ENCODE data around the gene AFM.

Gene AFM

DNA sequence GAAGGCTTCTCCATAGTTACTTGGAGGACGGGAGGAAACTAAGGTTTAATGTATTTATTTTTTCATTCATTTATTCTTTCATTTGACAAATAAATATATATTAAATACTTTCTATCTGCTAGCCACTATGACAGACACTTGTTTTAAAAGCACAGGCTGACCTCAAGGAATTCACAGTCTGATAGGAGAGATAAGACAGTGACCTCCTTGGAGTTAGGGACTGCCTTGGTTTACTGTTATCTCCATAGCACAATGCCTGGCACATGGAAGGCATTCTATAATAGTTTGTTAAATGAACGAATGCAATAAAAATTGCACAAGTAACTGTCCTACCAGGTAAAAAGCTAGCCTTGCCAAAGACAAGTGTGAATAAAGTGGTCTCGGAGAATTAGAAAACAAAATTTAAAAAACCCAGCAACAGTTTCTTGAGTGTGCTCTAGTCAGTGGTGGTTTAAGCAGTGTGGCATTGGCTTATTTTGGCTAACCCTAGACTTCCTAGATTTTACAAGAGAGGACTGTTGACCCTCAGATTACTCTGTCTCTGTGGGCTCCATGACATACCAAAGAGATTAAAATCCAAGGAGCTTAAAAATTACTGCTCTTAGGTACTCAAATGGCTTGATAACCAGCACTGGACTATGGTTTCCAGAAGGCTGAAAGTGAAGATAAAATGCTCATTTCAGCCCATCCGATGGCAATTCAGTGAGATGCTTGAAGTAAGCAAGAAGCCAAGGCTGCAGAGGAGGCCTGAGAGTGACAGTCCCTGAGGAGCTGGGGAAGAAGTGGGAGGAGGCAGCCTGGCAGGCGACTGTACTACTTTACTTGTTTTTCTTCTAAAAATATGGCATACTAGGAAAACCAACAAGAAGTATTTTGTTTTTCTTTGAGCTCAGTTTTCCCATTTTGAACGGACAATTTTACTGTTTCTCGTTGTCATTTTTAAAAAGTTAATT is 35.9 kb upstream of the AFM start:
- TF ChIP-seq, protein P1, sequence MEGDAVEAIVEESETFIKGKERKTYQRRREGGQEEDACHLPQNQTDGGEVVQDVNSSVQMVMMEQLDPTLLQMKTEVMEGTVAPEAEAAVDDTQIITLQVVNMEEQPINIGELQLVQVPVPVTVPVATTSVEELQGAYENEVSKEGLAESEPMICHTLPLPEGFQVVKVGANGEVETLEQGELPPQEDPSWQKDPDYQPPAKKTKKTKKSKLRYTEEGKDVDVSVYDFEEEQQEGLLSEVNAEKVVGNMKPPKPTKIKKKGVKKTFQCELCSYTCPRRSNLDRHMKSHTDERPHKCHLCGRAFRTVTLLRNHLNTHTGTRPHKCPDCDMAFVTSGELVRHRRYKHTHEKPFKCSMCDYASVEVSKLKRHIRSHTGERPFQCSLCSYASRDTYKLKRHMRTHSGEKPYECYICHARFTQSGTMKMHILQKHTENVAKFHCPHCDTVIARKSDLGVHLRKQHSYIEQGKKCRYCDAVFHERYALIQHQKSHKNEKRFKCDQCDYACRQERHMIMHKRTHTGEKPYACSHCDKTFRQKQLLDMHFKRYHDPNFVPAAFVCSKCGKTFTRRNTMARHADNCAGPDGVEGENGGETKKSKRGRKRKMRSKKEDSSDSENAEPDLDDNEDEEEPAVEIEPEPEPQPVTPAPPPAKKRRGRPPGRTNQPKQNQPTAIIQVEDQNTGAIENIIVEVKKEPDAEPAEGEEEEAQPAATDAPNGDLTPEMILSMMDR (IDR thresholded peaks at IDR 0.05), result no peak
- Histone ChIP-seq H3K4me1 (ENCODE audit: control insufficient read depth in 1 of 2, insufficient read depth in 1 of 2, low read depth in 1 of 2, low read length in 1 of 2) (no peaks in the 10 kb centered on the region), H3K27me3 (peaks cover 9% of the 10 kb centered on the region)

DNA sequence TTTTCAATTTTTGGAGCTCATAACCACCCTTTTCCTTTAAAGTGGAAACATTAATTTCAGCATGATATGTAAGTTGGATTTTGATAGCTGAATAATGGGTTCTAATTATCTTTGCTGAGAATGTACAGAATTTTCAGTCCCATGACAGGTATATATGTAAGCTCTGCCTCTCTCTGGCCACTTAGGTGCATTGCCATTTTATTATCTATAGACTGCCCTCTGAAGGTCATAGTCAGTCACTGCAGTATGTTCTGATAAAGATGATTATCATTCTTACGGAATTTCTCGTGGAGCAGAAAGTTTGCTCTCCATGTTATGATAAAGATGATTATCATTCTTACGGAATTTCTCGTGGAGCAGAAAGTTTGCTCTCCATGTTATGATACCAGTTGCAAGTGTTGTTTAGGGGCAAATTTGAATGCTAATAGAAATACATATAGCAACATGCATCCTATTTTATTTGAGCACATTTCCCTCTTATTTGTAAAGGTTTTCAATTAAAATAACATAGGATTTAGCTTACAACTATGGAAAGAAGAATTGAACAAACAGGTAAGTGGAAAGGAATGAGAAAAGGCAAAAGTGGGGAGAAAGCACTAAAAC is 35.1 kb upstream of the AFM start:
- Histone ChIP-seq H3K27me3 (peaks cover 9% of the 10 kb centered on the region), H3K9me3 (no peaks in the 10 kb centered on the region), H3K36me3 (no peaks in the 10 kb centered on the region), H3K4me3 (ENCODE audit: low read depth in 1 of 2, low read length in 1 of 2) (no peak overlapping the region), H3K27ac (no peak overlapping the region), H3K4me1 (ENCODE audit: control insufficient read depth in 1 of 2, insufficient read depth in 1 of 2, low read depth in 1 of 2, low read length in 1 of 2) (no peaks in the 10 kb centered on the region)
- TF ChIP-seq, protein P1 (IDR thresholded peaks at IDR 0.05), result no peak

More for the DNA sequence above, 35.9 kb upstream of the AFM start:
- H3K4me3 ChIP-seq (ENCODE audit: low read depth in 1 of 2, low read length in 1 of 2), result no peak overlapping the region
- H3K36me3 ChIP-seq, result no peaks in the 10 kb centered on the region
- H3K27ac ChIP-seq, result no peak overlapping the region
- no peaks in the 10 kb centered on the region for H3K9me3 ChIP-seq

DNA sequence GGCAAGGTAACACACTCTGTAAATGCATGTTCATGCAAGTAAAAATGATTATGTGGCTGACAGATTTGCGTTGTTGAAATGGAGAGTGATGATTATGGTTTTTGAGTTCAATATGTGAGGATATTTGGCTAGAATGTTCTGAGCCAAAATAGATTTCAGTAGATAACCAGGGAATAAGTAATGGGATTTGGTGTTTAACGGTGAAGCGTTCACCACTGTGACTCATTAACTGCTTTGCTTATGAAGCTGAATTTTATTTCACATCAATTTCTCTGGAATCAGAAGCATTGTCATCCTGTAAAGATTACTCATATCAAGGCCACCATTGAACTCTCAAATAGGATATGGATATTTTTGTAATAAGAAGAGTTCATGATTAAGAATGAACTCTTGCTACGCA is 33.9 kb upstream of the AFM start:
- no peaks in the 10 kb centered on the region for H3K4me1 ChIP-seq (ENCODE audit: control insufficient read depth in 1 of 2, insufficient read depth in 1 of 2, low read depth in 1 of 2, low read length in 1 of 2)
- no peak overlapping the region for H3K27ac ChIP-seq
- no peaks in the 10 kb centered on the region for H3K9me3 ChIP-seq
- no peak overlapping the region for H3K4me3 ChIP-seq (ENCODE audit: low read depth in 1 of 2, low read length in 1 of 2)
- TF ChIP-seq, protein P1 (IDR thresholded peaks at IDR 0.05), result no peak
- peaks cover 9% of the 10 kb centered on the region for H3K27me3 ChIP-seq
- no peaks in the 10 kb centered on the region for H3K36me3 ChIP-seq

DNA sequence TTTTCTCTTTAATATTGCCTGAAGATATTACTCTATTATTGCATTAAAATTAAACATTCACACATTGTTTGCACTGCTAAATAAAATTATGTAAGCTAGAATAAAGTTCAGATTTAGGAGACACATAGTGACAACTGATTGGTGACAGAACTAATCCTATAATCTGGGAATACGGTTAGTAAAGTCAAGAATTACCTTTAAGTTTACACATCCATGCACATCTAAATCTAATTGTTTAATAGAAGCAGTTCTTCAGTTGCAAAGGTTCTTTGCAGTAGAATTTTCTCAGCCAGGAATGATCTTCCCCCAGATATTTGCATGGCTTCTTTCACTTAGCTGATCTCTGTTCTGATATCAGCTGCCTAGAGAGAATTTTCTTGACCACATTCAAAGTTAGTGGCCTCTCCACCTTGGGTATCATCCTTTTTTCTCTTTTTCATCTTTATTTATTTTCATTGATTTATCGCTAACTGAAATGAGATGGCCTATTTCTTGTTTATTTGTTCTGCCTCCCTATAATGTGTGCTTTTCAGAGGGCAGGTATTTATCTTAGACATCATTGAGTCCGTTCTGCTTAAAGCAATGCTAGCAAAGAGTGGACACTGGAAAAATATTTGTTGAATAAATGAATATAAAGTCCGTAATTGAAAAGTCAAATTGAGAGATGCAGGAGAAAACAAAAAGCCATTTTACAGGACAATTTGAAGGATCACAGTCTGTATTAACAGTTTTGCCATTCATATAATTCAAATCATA is 32.9 kb upstream of the AFM start:
- Histone ChIP-seq H3K9me3 (no peaks in the 10 kb centered on the region), H3K27ac (no peak overlapping the region), H3K4me1 (ENCODE audit: control insufficient read depth in 1 of 2, insufficient read depth in 1 of 2, low read depth in 1 of 2, low read length in 1 of 2) (no peaks in the 10 kb centered on the region), H3K4me3 (ENCODE audit: low read depth in 1 of 2, low read length in 1 of 2) (no peak overlapping the region), H3K36me3 (no peaks in the 10 kb centered on the region), H3K27me3 (peaks cover 9% of the 10 kb centered on the region)
- TF ChIP-seq, protein P1 (IDR thresholded peaks at IDR 0.05), result no peak

DNA sequence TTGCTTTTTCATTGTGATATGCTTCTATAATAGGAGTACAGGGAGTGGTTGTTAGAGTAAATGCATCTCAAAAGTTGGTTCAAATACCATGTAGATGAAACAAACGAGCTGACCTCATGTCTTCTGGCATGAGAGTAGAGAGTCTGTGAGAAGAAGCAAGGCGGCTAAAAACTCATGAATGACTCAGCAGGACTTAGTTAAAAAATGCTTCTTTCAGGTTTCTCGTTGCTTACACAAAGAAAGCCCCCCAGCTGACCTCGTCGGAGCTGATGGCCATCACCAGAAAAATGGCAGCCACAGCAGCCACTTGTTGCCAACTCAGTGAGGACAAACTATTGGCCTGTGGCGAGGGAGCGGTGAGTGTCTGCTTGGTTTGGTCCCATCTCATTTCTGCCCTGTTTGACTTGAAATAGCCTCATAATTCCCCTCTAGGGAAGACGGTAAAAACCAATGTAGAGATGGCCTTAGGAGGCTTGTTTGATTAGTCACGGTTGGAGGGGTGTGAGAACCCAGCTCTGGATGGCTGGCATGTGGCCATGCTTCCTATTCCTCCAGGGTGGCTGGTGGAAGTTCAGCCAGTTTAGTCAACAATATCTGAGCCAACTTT is 31.0 kb upstream of the AFM start:
- TF ChIP-seq, protein P1 (IDR thresholded peaks at IDR 0.05), result no peak

More for the DNA sequence above, 31.0 kb upstream of the AFM start:
- no peak overlapping the region for H3K4me3 ChIP-seq (ENCODE audit: low read depth in 1 of 2, low read length in 1 of 2)
- H3K4me1 ChIP-seq (ENCODE audit: control insufficient read depth in 1 of 2, insufficient read depth in 1 of 2, low read depth in 1 of 2, low read length in 1 of 2), result no peaks in the 10 kb centered on the region
- H3K27me3 ChIP-seq, result no peaks in the 10 kb centered on the region
- H3K9me3 ChIP-seq, result no peaks in the 10 kb centered on the region
- H3K27ac ChIP-seq, result no peak overlapping the region
- no peaks in the 10 kb centered on the region for H3K36me3 ChIP-seq
